GM23248 (cell line): ENCODE results near the gene CAMK1. TPM values are rescaled to one million over a fixed set of nuclear protein-coding genes. Genes with fewer than 3 reads are reported as not detected.

Experiments used
- DNase-seq: peaks from one replicate; pipeline ENCODE4 v3.0.0-alpha.2; 2015
- H2AFZ ChIP-seq: fragments of 200-600 bp; sonication (generic); 2 replicates; pipeline ENCODE4 v1.6.1; 2016; ENCODE audit warnings: antibody characterized with exemption
- H3F3A ChIP-seq: fragments of 200-600 bp; sonication (generic); 2 replicates; pipeline ENCODE4 v1.6.1; 2016; ENCODE audit warnings: mild to moderate bottlenecking, antibody characterized with exemption, mixed run types; ENCODE audit not compliant: insufficient read depth
- H3K27ac ChIP-seq: fragments of 200-600 bp; sonication (generic); 2 replicates; pipeline ENCODE4 v1.5.1; 2016; ENCODE audit warnings: mild to moderate bottlenecking
- H3K27me3 ChIP-seq: fragments of 200-600 bp; sonication (generic); replicated peaks from 2 replicates; pipeline ENCODE4 v1.6.1; 2016; ENCODE audit warnings: mild to moderate bottlenecking; ENCODE audit not compliant: insufficient read depth
- H3K36me3 ChIP-seq: fragments of 200-600 bp; sonication (generic); 2 replicates; pipeline ENCODE4 v1.6.1; 2016; ENCODE audit warnings: low read depth, mild to moderate bottlenecking
- H3K4me1 ChIP-seq: fragments of 200-600 bp; sonication (generic); 2 replicates; pipeline ENCODE4 v1.6.1; 2016; ENCODE audit warnings: mild to moderate bottlenecking; ENCODE audit not compliant: insufficient read depth
- H3K4me2 ChIP-seq: fragments of 200-600 bp; sonication (generic); one replicate; pipeline ENCODE4 v1.6.1; 2016; ENCODE audit warnings: mild to moderate bottlenecking; ENCODE audit not compliant: unreplicated experiment
- H3K4me3 ChIP-seq: fragments of 200-600 bp; sonication (generic); 2 replicates; pipeline ENCODE4 v1.5.1; 2016; ENCODE audit warnings: mild to moderate bottlenecking
- H3K79me2 ChIP-seq: fragments of 200-600 bp; sonication (generic); 2 replicates; pipeline ENCODE4 v1.6.1; 2016; ENCODE audit warnings: mild to moderate bottlenecking; ENCODE audit not compliant: insufficient read depth
- H3K9ac ChIP-seq: fragments of 200-600 bp; sonication (generic); 2 replicates; pipeline ENCODE4 v1.6.1; 2016; ENCODE audit warnings: mild to moderate bottlenecking
- H3K9me2 ChIP-seq: fragments of 200-600 bp; sonication (generic); 2 replicates; pipeline ENCODE4 v1.6.1; 2016; ENCODE audit warnings: mixed run types, mild to moderate bottlenecking, moderate library complexity; ENCODE audit not compliant: insufficient read depth
- H3K9me3 ChIP-seq: fragments of 200-600 bp; sonication (generic); one replicate; pipeline ENCODE4 v1.6.1; 2017; ENCODE audit warnings: low read depth
- H4K20me1 ChIP-seq: fragments of 200-600 bp; sonication (generic); 2 replicates; pipeline ENCODE4 v1.6.0; 2016; ENCODE audit not compliant: insufficient read depth
- EZH2 ChIP-seq: fragments of 200-600 bp; sonication (generic); IDR thresholded peaks from 2 replicates; pipeline ENCODE4 v1.6.1; 2018; ENCODE audit warnings: antibody characterized with exemption, mild to moderate bottlenecking; ENCODE audit not compliant: insufficient read depth, poor library complexity, severe bottlenecking
- EZH2phosphoT487 ChIP-seq: fragments of 200-600 bp; sonication (generic); IDR thresholded peaks from 2 replicates; pipeline ENCODE4 v1.6.1; 2018; ENCODE audit warnings: antibody characterized with exemption, moderate library complexity, mild to moderate bottlenecking, low read depth; ENCODE audit not compliant: insufficient read depth
- WGBS, 2 experiments: methylation state at CpG; one replicate each; pipeline ENCODE4 v1.1.6; 2015 to 2017; ENCODE audit warnings: low lambda C conversion rate in 2 of 2, low coverage in 1 of 2; ENCODE audit errors: missing lambda C conversion rate in 2 of 2; 5-methylcytosine and 5-hydroxymethylcytosine counted together
- in situ Hi-C: fragments of 300-500 bp; cut with MboI; formaldehyde crosslinking; loops from 2 replicates; pipeline ENCODE4 v1.15.0; 2020
- polyA plus RNA-seq: library from polyadenylated mRNA; unstranded; fragments of >200 nt; fragmentation: Nextera tagmentation; extraction: Ambion mirVana; gene quantifications from 2 replicates; pipeline ENCODE4 v1.2.1, GENCODE V29; 2016
- total RNA-seq: library from RNA; depleted of rRNA; stranded (reverse); fragments of >200 nt; shearing (Covaris generic); gene quantifications from 2 replicates; pipeline ENCODE4 v1.2.3, GENCODE V29; 2014

CAMK1 gene
- total and polyA plus RNA-seq, 2 experiments from 2014 or later: 26.9 to 28.3 TPM

DNA sequence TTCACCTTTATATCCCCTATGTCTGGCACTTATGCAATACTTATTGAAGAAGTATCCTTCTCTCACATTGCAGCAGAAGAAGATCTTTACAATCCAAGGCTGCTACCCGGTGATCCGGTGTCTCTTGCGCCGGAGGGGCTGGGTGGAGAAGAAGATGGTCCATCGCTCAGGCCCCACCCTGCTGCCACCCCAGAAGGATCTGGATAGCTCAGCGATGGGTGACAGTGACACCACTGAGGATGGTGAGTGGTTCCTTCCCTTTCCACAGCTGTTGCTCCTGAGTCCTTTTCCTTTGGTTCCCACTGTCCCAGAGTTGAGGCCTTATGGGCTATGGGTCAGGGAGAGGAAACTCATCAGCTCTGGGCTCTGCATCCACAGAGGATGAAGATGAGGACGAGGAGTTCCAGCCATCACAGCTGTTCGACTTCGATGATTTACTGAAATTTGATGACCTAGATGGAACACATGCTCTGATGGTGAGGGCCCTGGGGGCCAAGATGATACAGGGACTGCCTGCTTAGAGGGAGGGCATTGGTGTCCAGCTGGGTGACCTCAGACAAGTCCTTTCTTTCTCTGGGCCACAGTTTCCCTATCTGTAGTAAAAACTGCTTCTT, 43.2 kb upstream of the CAMK1 start:
- Histone ChIP-seq H3K9me3 (no peaks in the 10 kb centered on the region), H3K27me3 (no peaks in the 10 kb centered on the region), H3K9me2 (no peaks in the 10 kb centered on the region), H3K4me3 (no peak overlapping the region), H3F3A (peaks cover 16% of the 10 kb centered on the region), H3K4me1 (peaks cover 9% of the 10 kb centered on the region), H3K27ac (no peak overlapping the region), H3K4me2 (no peak overlapping the region), H3K9ac (no peak overlapping the region), H4K20me1 (no peaks in the 10 kb centered on the region), H3K79me2 (no peaks in the 10 kb centered on the region), H2AFZ (no peak overlapping the region), H3K36me3 (no peaks in the 10 kb centered on the region)
- no peak for DNase-seq
- in situ Hi-C loops: no loop called here
- 85 to 93% methylated on average over 9 of the region's 9 CpGs for WGBS, 2 experiments
- TF ChIP-seq EZH2phosphoT487: no peak
- no peak for TF ChIP-seq EZH2

DNA sequence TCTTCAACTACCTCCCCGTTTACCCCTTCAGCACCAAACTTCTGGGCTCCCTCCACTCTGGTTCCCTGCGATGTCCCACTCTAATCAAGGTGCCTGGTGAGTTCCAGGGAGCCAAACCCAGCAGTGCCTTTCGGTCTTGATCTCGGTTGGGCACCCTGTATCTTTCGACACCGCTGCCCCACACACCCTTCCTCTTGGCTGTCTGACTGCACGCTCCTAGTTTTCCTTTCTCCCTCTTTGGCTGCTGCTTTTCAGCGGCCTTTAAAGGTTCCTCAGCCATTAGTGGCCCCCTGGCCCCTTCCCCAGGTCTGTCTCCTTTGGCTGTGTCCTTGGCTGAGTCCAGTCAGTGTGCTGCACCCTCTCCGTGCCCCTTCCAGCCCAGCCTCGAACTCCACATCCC, 41.1 kb upstream of the CAMK1 start:
- peak overlapping the region; percentile 84 for H3K4me2 ChIP-seq
- H3K27me3 ChIP-seq: no peaks in the 10 kb centered on the region
- H3K27ac ChIP-seq: peak overlapping the region; percentile 86
- peak overlapping the region; percentile 47 for H2AFZ ChIP-seq
- H3K9ac ChIP-seq: peak overlapping the region; percentile 92
- peaks cover 12% of the 10 kb centered on the region for H3K4me1 ChIP-seq
- no peaks in the 10 kb centered on the region for H3K9me2 ChIP-seq
- H3K4me3 ChIP-seq: peak overlapping the region; percentile 71
- H4K20me1 ChIP-seq: no peaks in the 10 kb centered on the region
- no peak for TF ChIP-seq EZH2phosphoT487
- no peak for TF ChIP-seq EZH2
- no peaks in the 10 kb centered on the region for H3K79me2 ChIP-seq
- WGBS, 2 experiments: 13 to 17% methylated on average over 10 of the region's 10 CpGs
- no peaks in the 10 kb centered on the region for H3K9me3 ChIP-seq
- DNase-seq: no peak
- in situ Hi-C loops: no loop called here
- H3F3A ChIP-seq: peaks cover 32% of the 10 kb centered on the region
- peaks cover 2% of the 10 kb centered on the region; the same call in 1 of the 2 replicates for H3K36me3 ChIP-seq

- H3K9me2 ChIP-seq: no peaks in the 10 kb centered on the region
- H4K20me1 ChIP-seq: no peaks in the 10 kb centered on the region
- in situ Hi-C loops: no loop called here
- TF ChIP-seq EZH2 (no peak), EZH2phosphoT487 (no peak)
- peak overlapping the region; percentile 47 for H2AFZ ChIP-seq
- peaks cover 6% of the 10 kb centered on the region for H3K36me3 ChIP-seq
- peak overlapping the region; percentile 84 for H3K4me2 ChIP-seq
- H3K9ac ChIP-seq: peak overlapping the region; percentile 92
- H3K27me3 ChIP-seq: no peaks in the 10 kb centered on the region
- H3F3A ChIP-seq: peaks cover 36% of the 10 kb centered on the region
- peak overlapping the region; percentile 71 for H3K4me3 ChIP-seq
- H3K27ac ChIP-seq: peak overlapping the region; percentile 86
- 2% methylated on average over 18 of the region's 18 CpGs for WGBS, 2 experiments
- H3K9me3 ChIP-seq: no peaks in the 10 kb centered on the region
- peak; percentile 53 for DNase-seq
- H3K79me2 ChIP-seq: no peaks in the 10 kb centered on the region
- peaks cover 12% of the 10 kb centered on the region for H3K4me1 ChIP-seq
Measured at GRCh38 chr3:9810433-9810770, 40.7 kb upstream of the CAMK1 start.

DNA sequence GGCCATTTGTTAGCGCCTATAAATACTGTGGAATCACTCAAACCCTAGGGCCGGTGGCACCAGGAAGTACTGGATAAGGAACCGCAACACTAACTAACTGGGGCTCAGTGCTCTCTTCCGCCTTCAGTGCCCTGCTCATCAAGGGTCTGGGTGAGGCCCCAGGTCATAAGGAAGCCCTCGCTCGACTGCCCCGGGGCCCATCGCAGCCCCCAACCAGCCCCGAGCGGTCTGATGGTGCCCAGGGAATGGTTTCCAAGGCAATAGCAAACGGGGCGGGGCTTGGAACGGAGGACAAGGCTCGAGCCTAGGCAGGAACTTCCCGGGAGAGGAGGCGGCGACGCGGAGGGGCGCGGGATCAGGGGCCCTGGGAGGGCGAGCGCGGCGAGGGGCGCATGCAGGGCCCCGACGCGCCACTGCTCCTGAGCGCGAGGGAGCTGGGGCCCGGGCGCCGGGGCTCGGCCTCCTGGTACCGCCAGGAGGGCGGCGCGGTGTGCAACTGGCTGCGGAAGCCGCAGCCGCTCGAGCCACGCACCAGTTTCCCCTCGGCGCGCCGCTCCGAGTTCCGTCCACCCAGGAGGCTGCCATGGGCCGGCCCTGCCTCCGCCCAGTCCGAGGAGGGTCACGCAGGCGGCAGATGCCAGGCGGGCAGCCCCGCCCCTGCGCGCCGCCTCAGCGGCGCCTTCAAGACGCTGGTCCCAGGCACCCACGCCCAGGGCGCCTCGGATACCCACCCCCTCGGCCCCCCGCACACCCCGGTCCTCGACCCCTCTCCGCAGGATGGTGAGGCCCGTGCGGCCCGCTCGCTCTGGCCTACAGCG, 40.1 kb upstream of the CAMK1 start, which contains the start of gene TTLL3:
TTLL3 (plus strand) TSS at position 648 of the 818 bp plus-strand sequence. CDS start 400 bp downstream, outside the sequence.
- Histone ChIP-seq H3K9me2 (no peaks in the 10 kb centered on the region), H3F3A (peaks cover 42% of the 10 kb centered on the region), H3K9ac (peak within 1 kb of the TSS; percentile 92), H4K20me1 (no peaks in the 10 kb centered on the region), H3K4me2 (peak within 1 kb of the TSS; percentile 84), H3K79me2 (peaks cover under 1% of the 10 kb centered on the region; the same call in 1 of the 2 replicates), H3K27ac (peak within 1 kb of the TSS; percentile 86), H3K36me3 (peaks cover 12% of the 10 kb centered on the region), H3K4me1 (peaks cover 12% of the 10 kb centered on the region), H2AFZ (peak within 1 kb of the TSS; percentile 47), H3K9me3 (no peaks in the 10 kb centered on the region), H3K4me3 (peak within 1 kb of the TSS; percentile 71), H3K27me3 (no peaks in the 10 kb centered on the region)
- DNase-seq: peak; percentile 87
- 2 to 3% methylated on average over 29 to 65 of the region's 76 CpGs for WGBS, 2 experiments
- TF ChIP-seq EZH2phosphoT487 (no peak), EZH2 (no peak)
- in situ Hi-C loops: no loop called here
